HepG2 (cell line): ENCODE results near the gene SLCO3A1. TPM values are rescaled to one million over a fixed set of nuclear protein-coding genes. Genes with fewer than 3 reads are reported as not detected.

Experiments
- ARNT ChIP-seq: fragments of 450-650 bp; IDR thresholded peaks from 2 replicates; pipeline ENCODE4 v1.6.1; 2017
- CREB3 ChIP-seq: sonication (generic); formaldehyde crosslinking; IDR thresholded peaks from 2 replicates; pipeline ENCODE4 v1.5.0; 2020; ENCODE audit warnings: missing genetic modification reagents
- DMTF1 ChIP-seq: sonication (generic); formaldehyde crosslinking; IDR thresholded peaks from 2 replicates; pipeline ENCODE4 v1.4.0; 2020; ENCODE audit warnings: mild to moderate bottlenecking, missing genetic modification reagents
- HDAC2 ChIP-seq: sonication (generic); formaldehyde crosslinking; IDR thresholded peaks from 2 replicates; pipeline ENCODE4 v1.4.0; 2020; ENCODE audit warnings: missing genetic modification reagents
- JDP2 ChIP-seq: sonication (generic); formaldehyde crosslinking; IDR thresholded peaks from 2 replicates; pipeline ENCODE4 v1.8.1; 2022; ENCODE audit warnings: missing genetic modification reagents, borderline replicate concordance
- JUND ChIP-seq: sonication (generic); formaldehyde crosslinking; IDR thresholded peaks from 2 replicates; pipeline ENCODE4 v1.8.0; 2022; ENCODE audit warnings: mild to moderate bottlenecking, missing genetic modification reagents
- KDM3A ChIP-seq: IDR thresholded peaks from 2 replicates; pipeline ENCODE4 v1.6.1; 2018; ENCODE audit warnings: low read depth, missing compliant biosample characterization
- KLF12 ChIP-seq: sonication (generic); formaldehyde crosslinking; IDR thresholded peaks from 2 replicates; pipeline ENCODE4 v1.4.0; 2020; ENCODE audit warnings: missing genetic modification reagents, borderline replicate concordance
- NFIB ChIP-seq: sonication (generic); formaldehyde crosslinking; IDR thresholded peaks from 2 replicates; pipeline ENCODE4 v1.9.0; 2021; ENCODE audit warnings: missing genetic modification reagents, mild to moderate bottlenecking, borderline replicate concordance
- ONECUT2 ChIP-seq: sonication (generic); formaldehyde crosslinking; IDR thresholded peaks from 2 replicates; pipeline ENCODE4 v1.4.0; 2020; ENCODE audit warnings: missing genetic modification reagents
- SOX6 ChIP-seq, 2 experiments: fragments of 450-650 bp in 1 of 2; sonication (generic) in 1 of 2; formaldehyde crosslinking in 1 of 2; IDR thresholded peaks; 2 replicates each; pipeline versions ENCODE4 v1.4.0 to v1.6.1; 2017 to 2020; ENCODE audit warnings: antibody characterized with exemption in 1 of 2, mild to moderate bottlenecking in 1 of 2, missing genetic modification reagents in 1 of 2
- THRA ChIP-seq: sonication (generic); formaldehyde crosslinking; IDR thresholded peaks from 2 replicates; pipeline ENCODE4 v1.4.0; 2020; ENCODE audit warnings: missing genetic modification reagents, borderline replicate concordance
- THYN1 ChIP-seq: sonication (generic); formaldehyde crosslinking; IDR thresholded peaks from 2 replicates; pipeline ENCODE4 v1.8.1; 2023; ENCODE audit warnings: low read depth, mild to moderate bottlenecking, moderate library complexity, missing genetic modification reagents, borderline replicate concordance
- TSC22D2 ChIP-seq: sonication (generic); formaldehyde crosslinking; IDR thresholded peaks from 2 replicates; pipeline ENCODE4 v1.5.1; 2020; ENCODE audit warnings: missing genetic modification reagents, mild to moderate bottlenecking, borderline replicate concordance
- ZFP36 ChIP-seq: fragments of 150-350 bp; IDR thresholded peaks from 2 replicates; pipeline ENCODE4 v1.6.1; 2018; ENCODE audit warnings: borderline replicate concordance, low read length, low read depth; ENCODE audit not compliant: partially characterized antibody
- ZNF256 ChIP-seq: sonication (generic); formaldehyde crosslinking; conservative IDR thresholded peaks from 2 replicates; pipeline ENCODE4 v1.4.0; 2020; ENCODE audit warnings: missing genetic modification reagents
- ZNF460 ChIP-seq: sonication (generic); formaldehyde crosslinking; IDR thresholded peaks from 2 replicates; pipeline ENCODE4 v1.5.1; 2020; ENCODE audit warnings: missing genetic modification reagents, mild to moderate bottlenecking, borderline replicate concordance
- ZNF670 ChIP-seq: sonication (generic); formaldehyde crosslinking; IDR thresholded peaks from 2 replicates; pipeline ENCODE4 v1.8.0; 2022; ENCODE audit warnings: mild to moderate bottlenecking, missing genetic modification reagents, borderline replicate concordance
- ZNF773 ChIP-seq: sonication (generic); formaldehyde crosslinking; IDR thresholded peaks from 2 replicates; pipeline ENCODE4 v1.4.0; 2020; ENCODE audit warnings: missing genetic modification reagents, borderline replicate concordance
- polyA plus RNA-seq, 8 experiments: library from polyadenylated mRNA; depleted of rRNA in 3 of 8; stranded (reverse) in 7 of 8; unstranded in 1 of 8; fragments of >200 nt; fragmentation: Illumina TruSeq in 4 of 8; extraction: Trizol in 4 of 8; gene quantifications; 2 replicates each; pipeline versions ENCODE4 v1.2.1 to v1.2.3, GENCODE V29; 2011 to 2016; ENCODE audit warnings: low read depth in 4 of 8, missing spikeins in 1 of 8, mixed read lengths in 1 of 8; ENCODE audit not compliant: insufficient read depth in 1 of 8
- total RNA-seq, 5 experiments: library from RNA; depleted of rRNA; stranded (reverse); fragments of >200 nt; fragmentation: Illumina TruSeq; extraction: Trizol; gene quantifications; 2 replicates each; pipeline ENCODE4 v1.2.3, GENCODE V29; 2016; ENCODE audit warnings: low read depth in 1 of 5
- TF ChIP-seq, protein P1 (sequence below): sonication (generic); formaldehyde crosslinking; IDR thresholded peaks from 2 replicates; pipeline ENCODE4 v1.4.0; 2020; ENCODE audit warnings: missing genetic modification reagents
- TF ChIP-seq, protein P2 (sequence below): IDR thresholded peaks from 2 replicates; pipeline ENCODE4 v1.6.1; 2012; ENCODE audit warnings: low read length, improper control_type of control experiment

The SLCO3A1 gene
- total and polyA plus RNA-seq, 2 of the 13 experiments (the other 11 are each of a cell fraction or from before 2014, with no cell fraction given), result 0.02 TPM; not detected in 1

GRCh38 chr15:92170897-92171296, 317.4 kb downstream of the SLCO3A1 start (continued):
- TF ChIP-seq ZNF460 (CRISPR knock-in tag) (no peak), TSC22D2 (CRISPR knock-in tag) (no peak), ONECUT2 (CRISPR knock-in tag) (peak; percentile 65), ZFP36 (no peak), DMTF1 (CRISPR knock-in tag) (no peak), THYN1 (CRISPR knock-in tag) (no peak), KLF12 (CRISPR knock-in tag) (no peak), SOX6 (IDR thresholded peaks at IDR 0.05) (no peak), SOX6 (CRISPR knock-in tag; IDR thresholded peaks at IDR 0.05) (peak; percentile 73), KDM3A (CRISPR knock-in tag) (no peak), THRA (CRISPR knock-in tag) (no peak), ARNT (no peak), ZNF256 (CRISPR knock-in tag) (no peak), ZNF670 (CRISPR knock-in tag) (no peak), ZNF773 (CRISPR knock-in tag) (no peak), HDAC2 (CRISPR knock-in tag) (peak; percentile 63; the same call in 1 of the 2 replicates), NFIB (CRISPR knock-in tag) (no peak), JUND (CRISPR knock-in tag) (no peak), CREB3 (CRISPR knock-in tag) (no peak), JDP2 (CRISPR knock-in tag) (no peak)
- TF ChIP-seq, protein P1, sequence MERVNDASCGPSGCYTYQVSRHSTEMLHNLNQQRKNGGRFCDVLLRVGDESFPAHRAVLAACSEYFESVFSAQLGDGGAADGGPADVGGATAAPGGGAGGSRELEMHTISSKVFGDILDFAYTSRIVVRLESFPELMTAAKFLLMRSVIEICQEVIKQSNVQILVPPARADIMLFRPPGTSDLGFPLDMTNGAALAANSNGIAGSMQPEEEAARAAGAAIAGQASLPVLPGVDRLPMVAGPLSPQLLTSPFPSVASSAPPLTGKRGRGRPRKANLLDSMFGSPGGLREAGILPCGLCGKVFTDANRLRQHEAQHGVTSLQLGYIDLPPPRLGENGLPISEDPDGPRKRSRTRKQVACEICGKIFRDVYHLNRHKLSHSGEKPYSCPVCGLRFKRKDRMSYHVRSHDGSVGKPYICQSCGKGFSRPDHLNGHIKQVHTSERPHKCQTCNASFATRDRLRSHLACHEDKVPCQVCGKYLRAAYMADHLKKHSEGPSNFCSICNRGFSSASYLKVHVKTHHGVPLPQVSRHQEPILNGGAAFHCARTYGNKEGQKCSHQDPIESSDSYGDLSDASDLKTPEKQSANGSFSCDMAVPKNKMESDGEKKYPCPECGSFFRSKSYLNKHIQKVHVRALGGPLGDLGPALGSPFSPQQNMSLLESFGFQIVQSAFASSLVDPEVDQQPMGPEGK (CRISPR knock-in tag), result no peak
- TF ChIP-seq, protein P2, sequence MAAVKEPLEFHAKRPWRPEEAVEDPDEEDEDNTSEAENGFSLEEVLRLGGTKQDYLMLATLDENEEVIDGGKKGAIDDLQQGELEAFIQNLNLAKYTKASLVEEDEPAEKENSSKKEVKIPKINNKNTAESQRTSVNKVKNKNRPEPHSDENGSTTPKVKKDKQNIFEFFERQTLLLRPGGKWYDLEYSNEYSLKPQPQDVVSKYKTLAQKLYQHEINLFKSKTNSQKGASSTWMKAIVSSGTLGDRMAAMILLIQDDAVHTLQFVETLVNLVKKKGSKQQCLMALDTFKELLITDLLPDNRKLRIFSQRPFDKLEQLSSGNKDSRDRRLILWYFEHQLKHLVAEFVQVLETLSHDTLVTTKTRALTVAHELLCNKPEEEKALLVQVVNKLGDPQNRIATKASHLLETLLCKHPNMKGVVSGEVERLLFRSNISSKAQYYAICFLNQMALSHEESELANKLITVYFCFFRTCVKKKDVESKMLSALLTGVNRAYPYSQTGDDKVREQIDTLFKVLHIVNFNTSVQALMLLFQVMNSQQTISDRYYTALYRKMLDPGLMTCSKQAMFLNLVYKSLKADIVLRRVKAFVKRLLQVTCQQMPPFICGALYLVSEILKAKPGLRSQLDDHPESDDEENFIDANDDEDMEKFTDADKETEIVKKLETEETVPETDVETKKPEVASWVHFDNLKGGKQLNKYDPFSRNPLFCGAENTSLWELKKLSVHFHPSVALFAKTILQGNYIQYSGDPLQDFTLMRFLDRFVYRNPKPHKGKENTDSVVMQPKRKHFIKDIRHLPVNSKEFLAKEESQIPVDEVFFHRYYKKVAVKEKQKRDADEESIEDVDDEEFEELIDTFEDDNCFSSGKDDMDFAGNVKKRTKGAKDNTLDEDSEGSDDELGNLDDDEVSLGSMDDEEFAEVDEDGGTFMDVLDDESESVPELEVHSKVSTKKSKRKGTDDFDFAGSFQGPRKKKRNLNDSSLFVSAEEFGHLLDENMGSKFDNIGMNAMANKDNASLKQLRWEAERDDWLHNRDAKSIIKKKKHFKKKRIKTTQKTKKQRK, result no peak
